ENCODE measurements around the gene ALS2CL.

GRCh38 chr3:46655271-46655670, 38.2 kb downstream of the ALS2CL start:
- TF ChIP-seq EZH2 (IDR thresholded peaks at IDR 0.05; ENCODE audit: insufficient read depth, poor library complexity, severe bottlenecking) = no peak
- TF ChIP-seq EZH2phosphoT487 (IDR thresholded peaks at IDR 0.05; ENCODE audit: insufficient read depth, low read depth) = no peak

Data from GM23248 (cell line).